Epidermal melanocyte (primary cell): ENCODE data around the gene TRAF3.
"Not testable (repeated sequence)": the region's sequence is repeated elsewhere in the genome, so short reads cannot be mapped to it uniquely, and the experiment has no call there.

Experiments
- DNase-seq: peaks from one replicate; pipeline ENCODE4 v3.0.0; 2011; ENCODE audit warnings: low spot score; ENCODE audit not compliant: insufficient read length

TRAF3 gene

DNA sequence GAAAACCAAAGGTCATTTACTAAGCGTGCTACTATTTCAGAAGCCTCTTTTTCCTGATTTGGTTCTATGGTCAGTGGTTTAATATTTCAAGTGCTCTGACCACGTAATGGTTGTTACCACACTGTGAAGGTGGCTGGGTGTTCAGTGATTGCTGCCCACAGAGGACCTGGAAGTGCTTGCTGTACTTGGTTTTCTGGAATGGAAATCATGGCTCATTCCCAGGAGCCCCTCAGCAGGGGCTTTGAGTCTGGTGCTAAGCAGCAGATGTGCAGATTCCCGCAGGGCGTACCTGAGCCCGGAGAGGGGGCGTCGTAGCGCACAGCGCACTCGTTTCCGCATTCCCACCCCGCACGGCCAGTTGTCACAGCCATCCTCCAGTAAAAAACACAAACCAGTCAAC is 50.5 kb downstream of the TRAF3 start:
- no peak for DNase-seq

DNA sequence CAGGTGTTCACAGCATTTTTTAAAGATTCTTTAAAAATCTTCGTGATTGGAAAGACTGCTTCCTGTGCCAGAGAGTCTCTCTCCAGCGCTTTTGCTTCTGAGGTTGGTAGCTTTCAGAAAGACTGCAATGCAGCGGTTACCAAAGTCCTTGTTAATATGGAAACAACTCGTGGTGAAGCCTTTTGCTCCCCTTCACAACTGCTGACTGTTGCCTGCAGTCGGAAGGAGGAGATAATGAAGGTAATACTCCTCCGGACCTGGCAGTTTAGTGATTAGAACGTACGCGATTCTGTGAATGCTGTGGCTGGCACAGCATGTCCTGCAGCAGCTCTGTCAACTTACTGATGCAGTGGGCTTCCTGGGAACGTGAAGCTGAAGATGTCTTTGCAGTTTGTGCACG is 50.9 kb downstream of the TRAF3 start:
- no peak for DNase-seq

DNA sequence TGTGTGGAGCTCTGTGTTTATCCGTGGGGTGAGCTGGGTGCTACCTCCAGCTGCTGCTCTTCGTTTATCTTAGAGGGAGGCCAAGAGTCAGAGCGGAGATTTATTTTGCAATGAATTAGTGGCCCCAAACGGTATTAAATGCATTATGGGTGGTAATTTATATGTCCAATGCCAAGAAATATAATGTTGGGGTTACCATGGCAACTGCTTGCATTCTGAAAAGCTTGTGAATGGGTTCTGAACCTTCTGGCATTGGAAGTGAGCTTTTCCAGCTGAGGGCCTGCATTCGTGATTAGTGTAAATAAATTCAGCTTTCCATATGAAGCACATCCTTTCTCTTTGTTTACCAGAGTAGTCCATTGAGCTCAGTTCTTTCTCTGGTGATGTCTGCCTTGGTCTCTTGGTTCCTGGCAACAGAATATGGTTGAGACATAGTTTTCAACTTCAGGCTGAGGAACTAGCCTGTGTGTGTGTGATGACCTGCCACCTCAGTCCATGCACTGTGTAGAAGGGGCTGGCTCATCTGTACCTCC is 51.8 kb downstream of the TRAF3 start:
- DNase-seq: no peak

DNA sequence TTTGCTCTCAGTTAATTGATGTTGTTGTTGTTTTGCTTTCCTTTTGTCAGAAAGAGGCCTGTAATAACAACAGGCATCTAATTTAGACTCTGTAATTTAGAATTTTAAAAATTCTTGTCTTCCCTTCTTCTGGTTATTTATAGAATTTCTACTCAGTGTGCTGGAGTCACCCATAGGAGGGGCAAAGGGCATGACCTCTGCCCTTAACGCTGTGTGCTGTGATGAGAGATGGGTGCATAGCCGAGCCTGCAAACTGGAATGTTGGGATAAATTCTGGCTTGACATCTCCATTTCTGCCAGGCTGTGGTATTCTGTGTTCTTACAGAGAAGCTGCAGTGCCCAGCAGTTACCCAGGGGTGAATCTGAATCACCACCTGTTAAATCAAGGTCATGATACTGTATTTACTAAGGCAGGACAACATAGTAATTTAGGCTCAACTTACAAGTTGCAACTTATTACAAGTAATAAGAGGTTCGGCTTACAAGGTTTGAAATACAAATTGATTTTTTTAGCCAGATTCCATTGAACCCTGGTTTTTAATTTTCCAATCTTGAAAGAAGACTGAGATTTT is 53.3 kb downstream of the TRAF3 start:
- no peak for DNase-seq

DNA sequence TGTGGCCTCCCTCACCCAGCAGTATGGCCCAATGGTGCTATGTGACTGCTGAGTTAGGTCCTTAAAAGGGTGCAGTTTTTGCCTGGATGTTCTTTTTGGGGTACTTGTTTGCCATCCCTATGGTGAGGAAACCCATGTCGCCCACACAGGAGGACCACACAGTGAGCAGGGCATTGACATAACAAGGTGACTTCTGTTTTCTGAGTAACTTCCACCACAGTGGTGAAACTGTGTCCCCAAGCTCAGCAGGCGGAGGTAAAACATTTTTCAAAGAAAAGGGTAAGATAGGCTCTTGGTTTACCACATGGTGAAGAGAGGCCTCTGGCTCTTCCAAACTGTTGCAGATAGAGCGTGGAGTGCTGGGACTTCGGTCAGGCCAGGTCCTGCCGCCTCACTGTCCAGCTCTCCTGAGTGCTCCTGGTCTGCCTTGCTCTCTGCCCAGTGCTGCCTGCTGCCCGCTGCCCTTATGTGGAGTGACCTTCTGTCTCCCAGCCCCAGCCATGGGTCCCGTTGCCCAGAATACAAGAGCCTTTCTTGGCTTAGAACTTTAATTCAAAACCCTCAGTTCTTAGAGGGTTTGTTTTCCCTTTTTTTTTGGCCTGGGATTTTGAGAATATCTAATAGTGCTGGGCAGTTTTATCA is 54.0 kb downstream of the TRAF3 start:
- no peak for DNase-seq

DNA sequence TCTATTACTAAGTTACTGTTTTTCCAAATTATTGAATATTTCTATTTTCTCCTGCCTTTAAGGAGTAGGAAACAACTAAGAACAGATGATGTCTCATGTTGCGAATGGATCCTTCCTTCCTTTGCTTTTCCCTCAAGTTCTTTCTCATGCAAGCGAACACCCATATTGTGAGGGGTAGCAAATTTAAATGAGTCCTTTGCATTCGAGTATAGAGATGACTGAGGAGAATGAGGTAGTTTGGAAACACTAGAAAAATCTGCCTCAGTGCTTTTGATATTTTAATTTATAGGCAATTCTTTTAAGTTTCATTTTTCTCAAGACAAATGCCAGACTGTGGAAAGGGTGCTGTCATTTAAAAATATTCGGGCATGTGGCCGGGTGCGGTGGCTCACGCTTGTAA is 56.1 kb downstream of the TRAF3 start:
- no peak for DNase-seq

DNA sequence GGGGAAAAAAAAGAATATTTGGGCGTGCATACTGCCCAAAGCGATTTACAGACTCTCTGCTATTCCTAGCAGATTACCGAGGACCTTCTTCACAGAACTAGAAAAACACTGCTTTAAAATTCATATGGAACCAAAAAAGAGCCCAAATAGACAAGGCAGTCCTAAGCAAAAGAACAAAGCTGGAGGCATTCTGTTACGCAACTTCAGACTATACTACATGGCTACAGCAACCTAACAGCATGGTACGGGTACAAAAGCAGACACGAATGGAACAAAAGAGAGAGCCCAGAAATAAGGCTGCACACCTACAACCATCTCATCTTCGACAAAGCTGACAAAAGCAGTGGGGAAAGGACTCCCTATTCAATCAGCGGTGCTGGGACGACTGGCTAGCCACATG is 56.7 kb downstream of the TRAF3 start:
- DNase-seq: no peak

DNA sequence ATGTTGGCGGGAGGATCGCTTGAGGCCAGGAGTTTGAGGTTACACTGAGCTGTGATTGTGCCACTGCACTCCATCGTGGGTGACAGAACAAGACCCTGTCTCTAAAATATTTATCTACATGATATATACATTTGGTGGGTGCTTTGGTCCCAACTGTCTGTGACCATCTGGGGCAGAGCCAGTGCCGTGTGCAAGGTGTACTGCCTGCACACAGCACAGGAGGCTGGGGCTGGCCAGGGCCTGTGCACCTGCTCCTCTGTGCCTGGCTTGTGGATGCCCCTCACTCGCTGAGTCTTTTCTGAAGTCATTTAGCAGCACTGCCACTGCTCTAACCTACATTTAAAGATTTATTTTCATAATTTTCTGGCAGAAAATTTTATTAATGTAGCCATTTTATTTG is 58.7 kb downstream of the TRAF3 start:
- no peak for DNase-seq

DNA sequence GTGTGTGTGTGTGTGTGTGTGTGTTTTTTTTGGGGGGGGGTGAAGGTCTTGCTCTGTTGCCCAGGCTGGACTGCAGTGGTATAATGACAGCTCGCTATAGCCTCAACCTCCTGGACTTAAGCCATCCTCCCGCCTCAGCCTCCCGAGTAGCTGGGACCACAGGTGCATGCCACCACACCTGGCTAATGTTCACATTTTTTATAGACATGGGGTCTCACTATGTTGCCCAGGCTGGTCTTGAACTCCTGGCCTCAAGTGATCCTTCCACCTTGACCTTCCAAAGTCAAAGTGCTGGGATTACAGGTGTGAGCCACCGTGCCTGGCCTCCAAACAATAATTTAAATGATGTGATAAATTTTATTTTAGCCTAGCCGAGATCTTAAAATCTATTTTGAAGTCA is 59.9 kb downstream of the TRAF3 start:
- not testable (repeated sequence) for DNase-seq

DNA sequence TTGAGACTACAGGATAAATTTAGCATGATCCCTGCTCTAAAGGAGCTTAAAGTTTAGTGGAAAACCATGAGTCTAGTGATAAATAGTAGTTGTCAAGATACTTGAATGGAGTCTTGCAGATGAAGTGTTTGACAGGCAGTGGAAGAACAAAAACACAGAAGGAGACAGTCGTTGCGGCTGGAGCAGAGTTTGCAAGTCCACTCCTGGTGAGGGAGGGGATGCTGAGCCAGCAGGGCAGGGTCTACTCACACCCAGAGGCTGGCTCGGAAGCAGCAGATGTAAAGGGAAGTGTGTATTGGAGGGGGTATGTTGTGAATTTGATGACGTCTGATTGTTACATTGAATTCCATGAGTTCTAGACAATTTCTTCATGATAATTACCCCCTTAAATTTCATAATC is 61.3 kb downstream of the TRAF3 start:
- no peak for DNase-seq

DNA sequence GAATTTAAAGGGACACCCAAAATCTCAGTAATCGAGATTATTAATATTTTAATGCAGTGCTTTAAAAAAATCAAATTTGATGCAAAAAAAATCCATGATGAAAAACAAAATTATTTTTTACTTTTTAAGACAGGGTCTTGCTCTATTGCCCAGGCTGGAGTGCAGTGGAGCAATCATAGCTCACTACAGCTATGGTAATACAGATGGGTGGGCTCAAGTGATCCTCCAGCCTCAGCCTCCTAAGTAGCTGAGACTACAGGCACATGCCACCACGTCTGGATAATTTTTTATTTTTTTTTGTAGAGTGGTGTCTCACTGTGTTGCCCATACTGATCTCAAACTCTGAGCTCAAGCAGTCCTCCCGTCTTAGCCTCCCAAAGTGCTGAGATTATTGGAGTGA is 62.9 kb downstream of the TRAF3 start:
- DNase-seq: no peak

DNA sequence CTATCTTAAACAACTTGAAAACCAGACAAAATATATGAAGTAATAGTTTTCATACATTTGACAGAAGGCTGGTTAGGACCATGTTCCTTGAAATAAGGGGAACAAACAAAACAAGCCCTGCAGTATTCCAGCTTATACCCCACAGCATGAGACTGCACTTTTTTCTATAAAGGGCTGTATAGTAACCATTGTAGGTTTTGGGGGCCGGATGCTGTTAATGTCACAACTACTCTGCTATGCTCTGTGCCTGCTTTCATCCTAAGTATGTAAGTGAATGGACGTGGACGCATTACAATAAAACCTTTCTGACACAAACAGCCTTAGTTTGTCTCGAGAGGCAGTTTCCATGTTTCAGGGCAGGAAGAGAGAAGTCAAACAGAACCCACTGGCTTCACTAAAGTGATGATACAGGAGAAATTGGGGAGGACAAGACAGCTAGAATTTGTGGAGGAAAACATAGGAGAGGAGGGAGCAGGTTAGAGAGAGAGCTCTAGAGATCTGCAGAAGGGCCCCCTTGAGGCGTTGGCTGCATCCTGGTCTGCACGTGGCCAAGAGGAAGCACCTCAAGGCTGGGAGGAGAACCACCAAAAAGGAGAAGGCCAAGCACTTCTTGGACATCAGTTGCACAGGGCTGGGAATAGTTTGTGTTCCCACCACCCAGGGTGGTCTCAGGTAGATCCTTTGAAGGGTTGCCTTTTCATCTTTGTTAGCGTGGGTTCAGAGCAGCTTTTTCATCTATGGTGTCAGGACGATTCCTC is 63.7 kb downstream of the TRAF3 start:
- no peak for DNase-seq

DNA sequence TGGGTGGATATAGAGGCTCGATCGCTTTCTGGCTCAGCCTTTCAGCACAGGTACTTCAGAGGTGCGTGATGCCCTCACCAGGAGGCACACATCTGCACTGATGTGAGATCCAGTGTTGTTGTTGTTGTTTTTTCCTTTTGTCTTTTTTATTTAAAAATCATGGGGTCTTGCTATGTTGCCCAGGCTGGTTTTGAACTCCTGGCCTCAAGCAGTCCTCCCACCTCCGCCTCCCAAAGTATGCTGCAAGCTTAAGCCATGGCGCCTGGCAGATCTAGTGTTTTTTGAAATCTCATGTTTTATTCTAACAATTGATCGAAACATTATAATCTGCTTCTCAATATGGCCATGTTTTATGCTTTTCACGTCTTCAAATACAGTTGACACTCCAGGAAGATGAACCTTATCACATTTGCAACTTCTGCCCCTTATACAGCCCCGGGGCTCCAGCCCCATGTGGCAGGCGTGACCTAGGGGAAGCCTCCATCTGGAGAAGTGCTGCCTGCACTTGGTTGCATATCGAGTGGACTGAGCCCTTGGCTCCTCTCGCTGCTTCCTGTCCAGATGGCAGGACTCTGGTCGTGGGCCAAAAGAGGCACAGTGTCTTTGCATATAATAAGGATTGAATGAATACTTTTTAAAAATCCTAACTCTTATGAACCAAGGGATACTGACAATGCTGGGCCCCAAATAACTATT is 71.7 kb downstream of the TRAF3 start:
- DNase-seq: peak; percentile 54

DNA sequence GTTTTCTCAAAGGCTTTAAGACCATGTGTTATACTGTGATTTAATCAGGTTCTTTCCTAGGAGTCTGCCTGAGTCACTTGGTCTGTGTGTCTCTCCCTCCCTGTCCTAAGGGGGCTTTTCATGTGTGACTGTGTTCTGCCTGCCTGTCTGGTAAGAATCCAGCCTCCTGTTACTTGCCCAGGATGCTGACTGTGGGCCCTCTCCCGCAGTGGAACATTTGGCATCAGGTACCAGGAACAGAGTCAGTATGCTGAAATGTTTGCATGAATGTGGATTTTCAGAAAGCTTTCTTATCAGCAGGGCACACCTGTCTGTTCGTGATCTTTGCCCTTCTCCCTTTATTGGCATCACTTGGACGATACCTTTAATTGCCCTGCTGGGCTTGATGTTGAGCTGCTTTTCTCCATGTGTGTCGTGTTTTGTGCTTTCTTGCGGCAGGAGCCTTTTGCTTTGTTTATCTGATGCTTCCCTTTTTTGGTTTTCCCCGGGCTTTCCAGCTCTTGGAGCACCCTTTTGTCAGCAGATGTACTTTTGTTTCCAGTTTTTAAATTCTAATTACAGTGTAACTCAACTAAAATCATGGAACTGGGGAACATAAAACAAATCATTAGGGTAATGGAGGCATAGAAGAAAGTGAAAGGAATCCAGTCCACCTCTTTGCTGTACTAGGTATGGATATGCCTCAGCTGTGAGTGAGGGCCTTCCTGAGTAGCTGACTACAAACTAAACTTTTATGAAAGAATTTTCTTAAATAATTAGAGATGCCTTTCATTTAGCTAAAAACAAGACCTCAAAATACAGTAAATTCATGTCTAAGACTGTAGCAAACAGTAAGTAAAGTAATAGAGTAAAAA is 72.5 kb downstream of the TRAF3 start:
- DNase-seq: no peak

DNA sequence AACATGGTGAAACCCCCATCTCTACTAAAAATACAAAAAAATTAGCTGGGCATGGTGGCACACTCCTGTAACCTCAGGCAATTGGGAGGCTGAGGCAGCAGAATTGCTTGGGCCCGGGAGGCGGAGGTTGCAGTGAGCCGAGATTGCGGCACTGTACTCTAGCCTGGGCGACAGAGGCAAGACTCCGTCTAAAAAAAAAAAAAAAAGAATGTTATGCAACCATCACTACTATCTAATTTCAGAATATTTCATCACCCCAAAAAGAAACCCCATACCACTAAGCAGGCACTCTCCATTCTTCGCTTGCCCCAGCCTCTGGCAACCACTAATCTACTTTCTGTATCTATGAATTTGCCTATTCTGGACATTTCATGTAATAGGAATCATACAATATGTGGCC is 76.4 kb downstream of the TRAF3 start:
- DNase-seq: no peak

DNA sequence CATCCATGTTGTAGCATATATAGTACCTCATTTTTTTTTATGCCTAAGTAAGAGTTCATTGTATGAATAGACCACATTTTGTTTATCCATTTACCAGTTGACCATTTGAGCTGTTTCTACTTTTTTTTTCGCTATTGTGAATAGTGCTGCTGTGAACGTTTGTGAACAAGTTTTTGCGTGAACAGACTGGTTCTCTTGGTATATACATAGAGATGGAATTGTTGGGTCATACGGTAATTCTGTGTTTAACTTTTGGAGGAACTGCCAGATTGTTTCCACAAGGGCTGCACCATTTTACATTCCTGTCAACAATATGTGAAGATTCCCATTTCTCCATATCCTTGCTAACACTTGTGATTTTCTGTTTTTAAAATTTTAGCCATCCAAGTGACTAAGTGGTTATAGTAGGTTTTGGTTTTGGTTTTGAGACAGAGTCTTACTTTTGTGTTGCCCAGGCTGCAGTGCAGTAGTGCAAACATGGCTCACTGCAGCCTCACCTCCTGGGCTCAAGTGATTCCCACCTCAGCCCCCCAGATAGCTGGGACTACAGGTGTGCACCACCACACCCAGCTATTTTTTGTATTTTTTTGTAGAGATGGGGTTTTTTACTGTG is 76.9 kb downstream of the TRAF3 start:
- DNase-seq: no peak

DNA sequence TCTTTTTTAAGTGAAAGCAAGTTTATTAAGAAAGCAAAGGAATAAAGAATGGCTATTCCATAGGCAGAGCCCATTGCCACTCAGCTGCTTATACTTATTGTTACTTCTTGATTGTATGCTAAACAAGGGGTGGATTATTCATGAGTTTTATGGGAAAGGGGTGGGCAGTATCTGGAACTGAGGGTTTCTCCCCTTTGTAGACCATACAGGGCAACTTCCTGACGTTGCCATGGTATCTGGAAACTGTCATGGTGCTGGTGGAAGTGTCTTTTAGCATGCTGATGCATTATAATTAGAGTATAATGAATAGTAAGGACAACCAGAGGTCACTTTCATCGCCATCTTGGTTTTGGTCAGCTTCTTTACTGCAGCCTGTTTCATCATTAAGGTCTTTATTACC is 78.9 kb downstream of the TRAF3 start:
- DNase-seq: no peak

DNA sequence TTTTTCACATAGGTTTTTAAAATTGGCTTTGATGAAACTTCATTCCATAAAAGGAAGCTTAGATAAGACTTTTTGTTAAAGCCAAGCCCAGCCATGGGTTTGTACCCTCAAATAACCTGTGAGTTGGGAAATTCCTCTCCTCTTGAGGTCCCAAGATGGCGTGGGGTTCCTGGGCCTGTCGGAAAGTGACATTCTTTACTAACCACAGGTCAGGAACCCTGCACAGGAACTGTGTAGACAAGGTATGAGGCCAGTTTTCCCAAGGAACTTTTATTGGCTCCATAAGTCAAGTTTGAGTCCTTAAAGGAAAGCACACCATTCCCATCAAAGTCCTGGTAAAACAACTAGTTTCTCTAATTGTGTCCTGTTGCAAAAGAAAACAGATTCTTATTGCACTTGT is 80.2 kb downstream of the TRAF3 start:
- no peak for DNase-seq

DNA sequence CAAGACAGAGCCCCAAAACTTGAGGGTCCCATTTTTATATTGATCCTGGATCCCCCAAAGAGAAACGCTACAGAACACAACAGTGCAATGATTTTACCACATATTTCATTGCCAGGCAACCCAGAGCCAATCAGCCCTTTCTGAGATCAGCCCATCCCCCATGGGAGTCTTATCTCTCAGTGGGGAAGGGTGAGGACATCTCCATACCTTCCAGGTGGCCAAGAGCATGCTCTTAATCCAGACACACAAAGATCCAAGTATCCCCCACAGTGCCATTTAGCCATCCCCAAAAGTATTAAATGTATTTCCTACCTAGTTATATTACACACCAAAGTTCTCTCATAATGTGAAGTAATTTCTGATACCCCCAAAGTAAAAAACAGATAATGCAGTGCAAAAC is 82.7 kb downstream of the TRAF3 start:
- no peak for DNase-seq

DNA sequence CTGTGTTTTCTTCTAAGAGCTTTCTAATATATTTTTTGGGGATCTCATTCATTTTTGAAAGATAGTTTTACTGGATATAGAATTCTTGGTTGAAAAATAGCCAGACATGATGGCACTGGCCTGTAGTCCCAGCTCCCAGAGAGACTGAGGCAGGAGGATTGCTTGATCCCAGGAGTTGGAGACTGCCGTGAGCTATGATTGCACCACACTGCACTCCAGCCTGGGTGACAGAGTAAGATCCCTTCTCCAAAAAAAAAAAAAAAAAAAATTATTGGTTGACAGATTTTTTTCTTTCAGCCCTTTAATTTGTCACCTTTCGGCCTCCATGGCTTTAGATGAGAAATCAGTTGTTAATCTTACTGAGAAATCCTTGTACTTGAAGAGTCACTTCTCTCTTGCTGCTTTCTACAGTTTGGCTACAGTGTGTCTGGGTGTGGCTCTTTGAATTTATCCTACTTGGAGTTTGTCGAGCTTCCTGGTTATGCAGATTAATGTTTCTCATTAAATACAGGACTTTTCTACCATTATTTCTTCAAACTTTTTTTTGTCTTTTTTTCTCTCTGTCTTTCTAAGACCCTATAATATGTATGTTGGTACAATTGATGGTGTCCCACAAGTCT is 85.0 kb downstream of the TRAF3 start:
- DNase-seq: no peak
